PFSK-1 (cell line): ENCODE results near the gene TFEB.

ENCODE experiments used
- POLR2AphosphoS5 ChIP-seq: IDR thresholded peaks from 2 replicates; pipeline ENCODE4 v1.6.1; 2012; ENCODE audit warnings: low read depth, mild to moderate bottlenecking, control low read depth, low read length, moderate library complexity
- REST ChIP-seq, 2 experiments: IDR thresholded peaks; 2 replicates each; pipeline versions ENCODE4 v1.6.1 to v1.8.0; 2011 to 2012; ENCODE audit warnings: low read depth in 2 of 2, low read length in 2 of 2, control low read depth in 1 of 2, inconsistent platforms in 1 of 2, mild to moderate bottlenecking in 1 of 2, moderate library complexity in 1 of 2; ENCODE audit not compliant: insufficient read depth in 1 of 2
- SIN3A ChIP-seq: IDR thresholded peaks from 2 replicates; pipeline ENCODE4 v1.6.1; 2012; ENCODE audit warnings: mild to moderate bottlenecking, low read length, moderate library complexity, borderline replicate concordance; ENCODE audit not compliant: insufficient read depth

GRCh38 chr6:41705996-41706835 is 29.2 kb downstream of the TFEB start:
- TF ChIP-seq POLR2AphosphoS5 = no peak
- TF ChIP-seq REST (IDR thresholded peaks at IDR 0.05; ENCODE audit: insufficient read depth in 1 of 2, low read depth in 2 of 2, low read length in 2 of 2) = no peak
- no peak for TF ChIP-seq SIN3A
